ENCODE data around the gene PLEKHA7. TPM values are rescaled to one million over a fixed set of nuclear protein-coding genes. Genes with fewer than 3 reads are reported as not detected.

PLEKHA7 gene
- total RNA-seq, 1 experiment from 2014 or later, result 7.2 TPM

GRCh38 chr11:16784097-16784496 lies 230.1 kb downstream of the PLEKHA7 start:
- no peak overlapping the region for H3K9ac ChIP-seq (ENCODE audit: low read length)
- ATAC-seq (no peak), DNase-seq (ENCODE audit: low read depth, low spot score) (no peak)
- H3K27ac ChIP-seq (ENCODE audit: low read depth, low read length), result no peak overlapping the region
- H3K9me3 ChIP-seq (ENCODE audit: control insufficient read depth in 1 of 2, insufficient read depth in 1 of 2, low read depth in 1 of 2, low read length in 2 of 2), result no peaks in the 10 kb centered on the region
- no peaks in the 10 kb centered on the region for H3K79me2 ChIP-seq (ENCODE audit: insufficient read depth, low read length)
- no peaks in the 10 kb centered on the region for H4K20me1 ChIP-seq (ENCODE audit: insufficient read depth)
- CTCF ChIA-PET, result interaction anchor here (1.5 kb wide), 1 partner anchor 815 kb away, joined by 3 read pairs; no protein-coding TSS in a partner anchor
- no peaks in the 10 kb centered on the region for H3K9me2 ChIP-seq (ENCODE audit: insufficient read depth)
- H2AFZ ChIP-seq (ENCODE audit: low read depth, low read length, poor library complexity, severe bottlenecking), result no peak overlapping the region
- POLR2A ChIA-PET, result no interaction called here
- no peak overlapping the region for H3K4me3 ChIP-seq (replicated peaks in 1 of 2; ENCODE audit: low read depth in 1 of 2, low read length in 2 of 2)
- peaks cover 39 to 58% of the 10 kb centered on the region in 2 experiments for H3K4me1 ChIP-seq (ENCODE audit: control insufficient read depth in 1 of 2, insufficient read depth in 2 of 2, low read length in 2 of 2)
- TF ChIP-seq ELF1 (IDR thresholded peaks at IDR 0.05; ENCODE audit: borderline replicate concordance, low read depth) (no peak), EZH2phosphoT487 (IDR thresholded peaks at IDR 0.05; ENCODE audit: borderline replicate concordance) (no peak), ZFX (IDR thresholded peaks at IDR 0.05) (no peak), SP1 (IDR thresholded peaks at IDR 0.05; ENCODE audit: low read depth) (no peak), MAX (IDR thresholded peaks at IDR 0.05) (no peak), ATF3 (IDR thresholded peaks at IDR 0.05) (no peak), ZNF274 (IDR thresholded peaks at IDR 0.05; ENCODE audit: low read depth, low read length) (no peak), SIN3A (IDR thresholded peaks at IDR 0.05; ENCODE audit: low read depth) (no peak), REST (IDR thresholded peaks at IDR 0.05; ENCODE audit: low read depth) (no peak), YY1 (IDR thresholded peaks at IDR 0.05; ENCODE audit: extremely low read depth, insufficient replicate concordance, low read depth, low read length) (no peak), TCF7L2 (IDR thresholded peaks at IDR 0.05; ENCODE audit: borderline replicate concordance, extremely low read depth, insufficient read depth, insufficient read length) (no peak)
- intact Hi-C loops (cut with micrococcal nuclease), result loop anchor here (2.0 kb wide), 1 partner anchor 279 kb away; no protein-coding TSS in a partner anchor
- no TSS peak for BruUV-seq (replicated peaks)
- no peaks in the 10 kb centered on the region for H3K36me3 ChIP-seq (ENCODE audit: control insufficient read depth in 1 of 2, insufficient read depth in 2 of 2, low read length in 2 of 2)
- RAD21 ChIA-PET (ENCODE audit: low non-redundant PET in 1 of 2, low total read pairs in 2 of 2, uncharacterized antibody in 2 of 2, unreplicated experiment in 2 of 2), result interaction anchor here in 1 of 2 experiments (0.5 kb wide), 1 partner anchor 279 kb away, joined by 5 read pairs; no protein-coding TSS in a partner anchor
- H3K27me3 ChIP-seq (ENCODE audit: insufficient read depth, low read length), result no peaks in the 10 kb centered on the region
- no peak overlapping the region for H3K4me2 ChIP-seq (ENCODE audit: low read length)
